ENCODE results near the gene KSR2. TPM values are rescaled to one million over a fixed set of nuclear protein-coding genes. Genes with fewer than 3 reads are reported as not detected.
"Not testable (repeated sequence)": the region's sequence is repeated elsewhere in the genome, so short reads cannot be mapped to it uniquely, and the experiment has no call there.

Gene KSR2
- polyA plus RNA-seq, 1 experiment = not detected

DNA sequence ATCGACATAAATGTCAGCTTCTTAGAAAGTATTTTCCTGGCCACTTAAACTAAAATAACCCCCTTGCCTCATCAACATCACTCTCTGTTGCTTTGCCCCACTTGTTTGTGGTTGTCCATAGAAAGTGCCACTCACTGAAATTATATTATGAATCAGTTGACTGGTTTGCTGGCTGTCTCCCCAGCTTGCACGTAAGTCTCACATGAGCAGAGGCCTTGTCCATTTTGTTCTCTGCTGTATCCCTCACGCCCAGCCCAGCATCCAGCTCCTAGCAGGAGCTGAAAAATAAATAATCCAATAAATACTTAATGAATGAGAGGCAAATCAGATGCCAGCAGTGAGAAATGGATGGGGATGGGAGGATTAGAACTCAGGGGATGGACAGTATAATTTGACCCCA is 159.3 kb downstream of the KSR2 start:
- no peak for DNase-seq (ENCODE audit: low read depth)
- TF ChIP-seq, protein P1, sequence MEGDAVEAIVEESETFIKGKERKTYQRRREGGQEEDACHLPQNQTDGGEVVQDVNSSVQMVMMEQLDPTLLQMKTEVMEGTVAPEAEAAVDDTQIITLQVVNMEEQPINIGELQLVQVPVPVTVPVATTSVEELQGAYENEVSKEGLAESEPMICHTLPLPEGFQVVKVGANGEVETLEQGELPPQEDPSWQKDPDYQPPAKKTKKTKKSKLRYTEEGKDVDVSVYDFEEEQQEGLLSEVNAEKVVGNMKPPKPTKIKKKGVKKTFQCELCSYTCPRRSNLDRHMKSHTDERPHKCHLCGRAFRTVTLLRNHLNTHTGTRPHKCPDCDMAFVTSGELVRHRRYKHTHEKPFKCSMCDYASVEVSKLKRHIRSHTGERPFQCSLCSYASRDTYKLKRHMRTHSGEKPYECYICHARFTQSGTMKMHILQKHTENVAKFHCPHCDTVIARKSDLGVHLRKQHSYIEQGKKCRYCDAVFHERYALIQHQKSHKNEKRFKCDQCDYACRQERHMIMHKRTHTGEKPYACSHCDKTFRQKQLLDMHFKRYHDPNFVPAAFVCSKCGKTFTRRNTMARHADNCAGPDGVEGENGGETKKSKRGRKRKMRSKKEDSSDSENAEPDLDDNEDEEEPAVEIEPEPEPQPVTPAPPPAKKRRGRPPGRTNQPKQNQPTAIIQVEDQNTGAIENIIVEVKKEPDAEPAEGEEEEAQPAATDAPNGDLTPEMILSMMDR (IDR thresholded peaks at IDR 0.05; ENCODE audit: insufficient read depth, low read depth, low read length) = no peak
- Histone ChIP-seq H3K27me3 (ENCODE audit: control insufficient read depth, insufficient read depth, low read length) (no peaks in the 10 kb centered on the region), H3K36me3 (ENCODE audit: control insufficient read depth, insufficient read depth, low read length) (no peaks in the 10 kb centered on the region), H3K4me3 (ENCODE audit: low read depth, low read length) (no peak overlapping the region)
- CTCF ChIA-PET = no interaction called here
- POLR2A ChIA-PET = no interaction called here

DNA sequence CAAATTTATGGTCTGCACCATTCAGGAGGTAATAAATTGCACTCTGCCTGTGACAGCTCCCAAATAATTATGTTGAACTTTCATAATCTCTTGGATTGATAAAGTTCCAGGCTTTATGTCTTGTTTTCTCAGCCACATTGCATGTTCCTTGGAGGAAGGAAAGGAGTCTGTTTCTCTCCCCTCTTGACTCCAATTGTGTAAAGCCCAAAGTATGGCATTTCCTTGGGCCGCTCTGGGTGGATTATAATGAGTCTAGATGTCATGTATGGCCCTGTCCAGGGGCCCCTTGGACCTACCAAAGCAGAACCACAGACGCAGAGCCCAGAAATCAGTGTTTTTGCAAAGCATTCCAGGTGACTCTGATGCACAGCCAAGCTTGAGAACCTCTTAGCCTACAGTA is 160.8 kb downstream of the KSR2 start:
- H3K4me3 ChIP-seq (ENCODE audit: low read depth, low read length) = no peak overlapping the region
- TF ChIP-seq, protein P1 (IDR thresholded peaks at IDR 0.05; ENCODE audit: insufficient read depth, low read depth, low read length) = no peak
- no peak for DNase-seq (ENCODE audit: low read depth)
- CTCF ChIA-PET = interaction anchor here (0.8 kb wide), 1 partner anchor 10 kb away, joined by 3 read pairs; no protein-coding TSS in a partner anchor
- no peaks in the 10 kb centered on the region for H3K27me3 ChIP-seq (ENCODE audit: control insufficient read depth, insufficient read depth, low read length)
- H3K36me3 ChIP-seq (ENCODE audit: control insufficient read depth, insufficient read depth, low read length) = no peaks in the 10 kb centered on the region
- POLR2A ChIA-PET = no interaction called here

DNA sequence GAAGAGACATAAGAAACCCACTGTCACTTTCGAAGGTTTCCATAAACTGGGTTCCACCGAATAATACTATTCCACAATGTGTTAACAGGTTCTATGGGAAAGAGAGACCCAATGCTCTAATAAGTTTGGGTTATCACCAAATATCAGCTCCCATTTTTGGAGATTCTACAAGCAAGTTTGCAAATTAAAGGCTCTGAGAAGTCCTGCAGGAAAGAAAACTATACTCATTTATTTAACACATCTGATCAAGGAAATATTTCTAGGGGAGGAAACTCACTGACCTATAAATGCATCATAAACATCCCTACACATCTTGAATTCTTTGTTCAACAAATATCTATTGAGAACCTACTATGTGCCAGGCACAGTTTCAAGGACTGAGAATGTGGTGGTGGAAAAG is 161.4 kb downstream of the KSR2 start:
- TF ChIP-seq, protein P1 (IDR thresholded peaks at IDR 0.05; ENCODE audit: insufficient read depth, low read depth, low read length) = no peak
- Histone ChIP-seq H3K27me3 (ENCODE audit: control insufficient read depth, insufficient read depth, low read length) (no peaks in the 10 kb centered on the region), H3K4me3 (ENCODE audit: low read depth, low read length) (no peak overlapping the region), H3K36me3 (ENCODE audit: control insufficient read depth, insufficient read depth, low read length) (no peaks in the 10 kb centered on the region)
- CTCF ChIA-PET = interaction anchor here (0.8 kb wide), 1 partner anchor 9 kb away, joined by 3 read pairs; no protein-coding TSS in a partner anchor
- POLR2A ChIA-PET = no interaction called here
- DNase-seq (ENCODE audit: low read depth) = no peak

DNA sequence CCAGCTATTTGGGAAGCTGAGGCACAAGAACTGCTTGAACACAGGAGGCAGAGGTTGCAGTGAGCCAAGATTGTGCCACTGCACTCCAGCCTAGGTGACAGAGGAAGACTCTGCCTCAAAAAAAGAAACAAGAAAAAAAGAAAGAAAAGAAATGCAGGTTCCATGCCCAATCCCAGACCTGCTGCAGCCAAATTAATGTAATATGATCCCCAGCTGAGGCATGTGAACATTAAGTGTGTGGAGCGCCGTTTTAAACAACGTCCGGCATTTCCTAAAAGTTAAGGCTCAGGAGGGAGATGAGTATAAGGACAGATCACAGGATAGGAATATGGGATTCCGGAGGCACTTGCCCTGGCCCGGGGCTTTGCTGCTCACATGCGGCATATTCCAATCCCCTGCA is 162.9 kb downstream of the KSR2 start:
- Histone ChIP-seq H3K36me3 (ENCODE audit: control insufficient read depth, insufficient read depth, low read length) (no peaks in the 10 kb centered on the region), H3K27me3 (ENCODE audit: control insufficient read depth, insufficient read depth, low read length) (no peaks in the 10 kb centered on the region), H3K4me3 (ENCODE audit: low read depth, low read length) (no peak overlapping the region)
- ChIA-PET CTCF (no interaction called here), POLR2A (no interaction called here)
- DNase-seq (ENCODE audit: low read depth) = peak; percentile 1
- TF ChIP-seq, protein P1 (IDR thresholded peaks at IDR 0.05; ENCODE audit: insufficient read depth, low read depth, low read length) = no peak

DNA sequence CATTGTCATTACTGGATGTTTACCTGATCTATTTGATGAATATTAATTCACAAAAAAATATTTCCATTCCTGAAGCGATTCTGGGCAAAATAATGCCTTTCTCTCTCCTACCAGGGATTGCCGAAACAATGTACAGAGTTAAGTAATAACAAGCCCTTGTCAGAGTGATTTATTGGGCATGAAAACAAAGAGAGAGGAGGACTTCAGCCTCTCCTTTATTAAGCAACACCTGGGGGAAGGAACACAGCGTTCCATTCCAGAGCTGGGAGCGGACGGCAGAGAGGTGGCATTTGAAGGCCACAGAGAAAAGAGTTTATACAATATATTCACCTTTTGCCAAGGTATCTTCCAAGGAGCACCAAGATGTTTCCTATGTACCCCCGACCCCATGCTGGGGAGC is 165.8 kb downstream of the KSR2 start:
- TF ChIP-seq, protein P1 (IDR thresholded peaks at IDR 0.05; ENCODE audit: insufficient read depth, low read depth, low read length) = no peak
- H3K27me3 ChIP-seq (ENCODE audit: control insufficient read depth, insufficient read depth, low read length) = no peaks in the 10 kb centered on the region
- ChIA-PET POLR2A (no interaction called here), CTCF (interaction anchor here (1.3 kb wide), 1 partner anchor 10 kb away, joined by 3 read pairs; no protein-coding TSS in a partner anchor)
- H3K4me3 ChIP-seq (ENCODE audit: low read depth, low read length) = no peak overlapping the region
- no peaks in the 10 kb centered on the region for H3K36me3 ChIP-seq (ENCODE audit: control insufficient read depth, insufficient read depth, low read length)
- no peak for DNase-seq (ENCODE audit: low read depth)

DNA sequence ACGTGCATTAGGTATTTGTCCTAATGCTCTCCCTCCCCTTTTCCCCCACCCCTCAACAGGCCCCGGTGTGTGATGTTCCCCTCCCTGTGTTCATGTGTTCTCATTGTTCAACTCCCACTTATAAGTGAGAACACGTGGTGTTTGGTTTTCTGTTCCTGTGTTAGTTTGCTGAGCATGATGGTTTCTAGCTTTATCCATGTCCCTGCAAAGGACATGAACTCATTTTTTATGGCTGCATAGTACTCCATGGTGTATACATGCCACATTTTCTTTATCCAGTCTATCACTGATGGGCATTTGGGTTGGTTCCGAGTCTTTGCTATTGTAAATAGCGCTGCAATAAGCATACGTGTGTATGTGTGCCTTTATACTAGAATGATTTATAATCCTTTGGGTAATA is 168.1 kb downstream of the KSR2 start:
- H3K27me3 ChIP-seq (ENCODE audit: control insufficient read depth, insufficient read depth, low read length); H3K4me3 ChIP-seq (ENCODE audit: low read depth, low read length); DNase-seq (ENCODE audit: low read depth); CTCF ChIA-PET; POLR2A ChIA-PET; H3K36me3 ChIP-seq (ENCODE audit: control insufficient read depth, insufficient read depth, low read length): not testable (repeated sequence)

All from BJ (cell line).